Measurements from ENCODE around the gene GZF1.

DNA sequence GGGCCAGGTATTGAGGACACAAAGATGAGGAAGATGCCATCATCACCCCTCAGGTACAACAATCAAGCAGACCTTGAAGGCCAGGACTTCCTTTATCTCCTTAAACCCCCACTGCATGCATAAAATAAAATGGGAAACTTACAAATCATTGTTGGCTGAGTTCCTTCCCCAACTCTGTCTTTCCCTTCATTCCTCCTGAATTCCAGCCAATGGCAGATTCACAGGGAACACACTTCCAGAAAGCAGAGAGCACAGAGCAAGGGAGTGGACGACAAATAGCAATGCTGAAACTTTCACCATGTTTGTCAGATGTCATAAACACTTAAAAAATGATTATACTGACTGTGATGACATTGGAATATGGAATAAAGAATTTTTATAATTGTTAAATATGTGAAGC lies 48.7 kb upstream of the GZF1 start:
- TF ChIP-seq, protein P1, sequence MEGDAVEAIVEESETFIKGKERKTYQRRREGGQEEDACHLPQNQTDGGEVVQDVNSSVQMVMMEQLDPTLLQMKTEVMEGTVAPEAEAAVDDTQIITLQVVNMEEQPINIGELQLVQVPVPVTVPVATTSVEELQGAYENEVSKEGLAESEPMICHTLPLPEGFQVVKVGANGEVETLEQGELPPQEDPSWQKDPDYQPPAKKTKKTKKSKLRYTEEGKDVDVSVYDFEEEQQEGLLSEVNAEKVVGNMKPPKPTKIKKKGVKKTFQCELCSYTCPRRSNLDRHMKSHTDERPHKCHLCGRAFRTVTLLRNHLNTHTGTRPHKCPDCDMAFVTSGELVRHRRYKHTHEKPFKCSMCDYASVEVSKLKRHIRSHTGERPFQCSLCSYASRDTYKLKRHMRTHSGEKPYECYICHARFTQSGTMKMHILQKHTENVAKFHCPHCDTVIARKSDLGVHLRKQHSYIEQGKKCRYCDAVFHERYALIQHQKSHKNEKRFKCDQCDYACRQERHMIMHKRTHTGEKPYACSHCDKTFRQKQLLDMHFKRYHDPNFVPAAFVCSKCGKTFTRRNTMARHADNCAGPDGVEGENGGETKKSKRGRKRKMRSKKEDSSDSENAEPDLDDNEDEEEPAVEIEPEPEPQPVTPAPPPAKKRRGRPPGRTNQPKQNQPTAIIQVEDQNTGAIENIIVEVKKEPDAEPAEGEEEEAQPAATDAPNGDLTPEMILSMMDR (IDR thresholded peaks at IDR 0.05): no peak
- no peak for TF ChIP-seq EZH2 (IDR thresholded peaks at IDR 0.05)
- TF ChIP-seq EZH2phosphoT487 (IDR thresholded peaks at IDR 0.05): no peak

Data from neural progenitor cell (in vitro differentiated cells).